Activated naive CD4-positive, alpha-beta T cell treated with anti-CD3 and anti-CD28 coated beads for 36 hours (primary cell): ENCODE measurements around the gene TPK1. TPM values are rescaled to one million over a fixed set of nuclear protein-coding genes. Genes with fewer than 3 reads are reported as not detected.
"Not testable (repeated sequence)": the region's sequence is repeated elsewhere in the genome, so short reads cannot be mapped to it uniquely, and the experiment has no call there.

Experiments used
- CTCF ChIA-PET: fragments of 350-600 bp; sonication (Branson Sonifier 250); formaldehyde crosslinking; loops from one replicate; lab custom pipeline; 2021; ENCODE audit warnings: antibody characterized with exemption; lab: Charles Lee
- DNase-seq: peaks from one replicate; pipeline ENCODE4 v3.0.0-alpha.2; 2020
- H3K27ac Mint-ChIP-seq: one replicate; pipeline ENCODE4 v1.8.0; 2021; ENCODE audit warnings: mild to moderate bottlenecking, mixed read lengths
- H3K27me3 Mint-ChIP-seq: one replicate; pipeline ENCODE4 v1.8.0; 2021; ENCODE audit warnings: low read depth, mixed read lengths
- H3K36me3 Mint-ChIP-seq: one replicate; pipeline ENCODE4 v1.8.0; 2021; ENCODE audit warnings: low read depth, mixed read lengths
- H3K4me1 Mint-ChIP-seq: one replicate; pipeline ENCODE4 v1.8.0; 2021; ENCODE audit warnings: low read depth, mixed read lengths
- H3K4me3 Mint-ChIP-seq: one replicate; pipeline ENCODE4 v1.8.0; 2021; ENCODE audit warnings: mild to moderate bottlenecking, moderate library complexity, mixed read lengths
- H3K9me3 Mint-ChIP-seq: one replicate; pipeline ENCODE4 v1.8.0; 2021; ENCODE audit warnings: mixed read lengths
- intact Hi-C: fragments of 100-400 bp; cut with micrococcal nuclease; formaldehyde crosslinking; loops from one replicate; pipeline ENCODE4 v1.15.1; 2023
- total RNA-seq, 2 experiments: library from RNA; stranded (reverse); gene quantifications; one replicate each; pipeline ENCODE4 v1.2.3, GENCODE V29; 2021

Gene TPK1
- total RNA-seq, 2 experiments from 2014 or later = 26.4 to 28.6 TPM

DNA sequence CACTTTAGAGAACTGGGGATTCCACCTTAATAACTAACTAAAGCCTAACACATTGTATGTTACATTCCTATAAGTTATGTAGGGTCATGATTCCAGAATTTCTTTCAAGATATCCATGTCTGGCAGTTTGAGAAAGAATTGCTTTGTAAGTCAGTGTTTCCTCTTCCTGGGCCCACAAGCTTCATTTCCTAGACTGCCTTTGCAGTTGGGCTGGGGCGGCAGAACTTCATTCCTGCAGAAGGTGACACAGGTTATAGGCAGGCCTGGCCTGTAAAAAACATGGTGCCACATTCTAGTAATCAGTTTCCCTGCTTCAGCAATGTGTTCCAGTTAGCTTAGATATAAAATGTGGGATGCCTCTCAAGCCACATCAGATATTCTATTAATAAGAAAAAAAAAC lies 248.2 kb downstream of the TPK1 start:
- H3K4me1 Mint-ChIP-seq = no peaks in the 10 kb centered on the region
- CTCF ChIA-PET = no interaction called here
- peaks cover 25% of the 10 kb centered on the region for H3K36me3 Mint-ChIP-seq
- no peak for DNase-seq
- H3K9me3 Mint-ChIP-seq = no peaks in the 10 kb centered on the region
- no peak overlapping the region for H3K4me3 Mint-ChIP-seq
- H3K27ac Mint-ChIP-seq = no peak overlapping the region
- H3K27me3 Mint-ChIP-seq = no peaks in the 10 kb centered on the region
- intact Hi-C loops = no loop called here

DNA sequence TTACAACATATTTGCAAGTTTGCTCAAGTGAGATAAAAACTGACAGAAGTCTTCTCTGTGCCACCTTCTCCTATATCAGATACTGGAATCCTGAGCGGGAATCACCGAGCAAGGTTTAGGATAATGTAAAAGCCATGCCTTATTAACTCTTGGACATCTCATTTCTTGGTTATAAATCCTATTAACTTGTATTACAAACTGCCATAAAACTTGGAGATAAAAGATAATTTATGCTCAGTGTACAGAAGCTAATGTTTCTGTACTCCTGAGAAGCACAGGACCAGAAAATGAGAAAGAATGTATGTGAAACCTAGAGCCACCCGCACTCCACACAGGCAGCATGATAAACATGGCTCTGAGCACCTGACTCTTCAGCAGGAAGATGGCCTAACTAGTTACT lies 251.1 kb downstream of the TPK1 start:
- DNase-seq = no peak
- no peak overlapping the region for H3K4me3 Mint-ChIP-seq
- H3K36me3 Mint-ChIP-seq = peaks cover 18% of the 10 kb centered on the region
- no peaks in the 10 kb centered on the region for H3K9me3 Mint-ChIP-seq
- H3K27ac Mint-ChIP-seq = no peak overlapping the region
- H3K4me1 Mint-ChIP-seq = no peaks in the 10 kb centered on the region
- CTCF ChIA-PET = no interaction called here
- intact Hi-C loops = no loop called here
- H3K27me3 Mint-ChIP-seq = no peaks in the 10 kb centered on the region

DNA sequence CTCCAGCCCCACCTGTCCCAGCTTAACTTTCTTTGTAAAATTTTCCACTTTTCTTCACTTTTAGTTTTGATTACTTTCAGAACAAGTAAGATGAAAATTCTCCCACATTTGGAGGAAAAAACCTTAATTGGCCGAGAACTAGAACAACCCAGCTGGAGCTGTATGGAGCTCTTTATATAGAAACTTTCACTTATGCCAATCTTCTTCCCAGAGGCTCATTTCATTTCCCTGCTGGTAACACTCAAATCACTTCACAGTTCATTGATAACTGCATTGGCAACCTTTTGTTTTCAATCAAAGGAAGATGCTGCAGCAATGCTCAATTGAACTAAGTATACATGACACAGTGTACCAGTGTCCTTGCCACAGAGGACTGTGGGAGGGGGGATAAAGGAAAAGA lies 256.2 kb downstream of the TPK1 start:
- H3K4me1 Mint-ChIP-seq = no peaks in the 10 kb centered on the region
- H3K4me3 Mint-ChIP-seq = no peak overlapping the region
- H3K9me3 Mint-ChIP-seq = peaks cover 1% of the 10 kb centered on the region
- intact Hi-C loops = no loop called here
- DNase-seq = no peak
- no peak overlapping the region for H3K27ac Mint-ChIP-seq
- CTCF ChIA-PET = no interaction called here
- H3K36me3 Mint-ChIP-seq = peaks cover 16% of the 10 kb centered on the region
- no peaks in the 10 kb centered on the region for H3K27me3 Mint-ChIP-seq

DNA sequence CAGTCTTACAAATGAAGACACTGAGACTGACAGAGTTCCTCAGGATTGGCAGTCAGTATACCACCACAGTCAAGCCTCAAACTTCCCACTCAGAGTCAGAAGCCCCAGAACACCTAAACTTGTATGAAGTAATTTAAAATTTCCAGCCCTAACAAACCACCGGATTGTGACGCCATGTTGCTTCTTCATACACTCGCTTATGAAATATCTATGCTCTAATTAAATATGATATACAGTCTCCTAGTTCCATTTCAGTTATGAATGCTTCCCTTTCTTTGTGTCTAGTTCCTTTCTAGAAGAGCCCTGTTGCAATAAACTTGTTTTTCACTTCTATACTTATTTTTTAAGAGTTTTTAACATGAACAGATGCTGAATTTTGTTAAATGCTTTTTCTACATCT lies 260.4 kb downstream of the TPK1 start:
- CTCF ChIA-PET = no interaction called here
- Mint-ChIP-seq H3K36me3 (peaks cover 12% of the 10 kb centered on the region), H3K9me3 (peaks cover 1% of the 10 kb centered on the region), H3K27me3 (no peaks in the 10 kb centered on the region), H3K27ac (no peak overlapping the region), H3K4me3 (no peak overlapping the region), H3K4me1 (no peaks in the 10 kb centered on the region)
- no peak for DNase-seq
- intact Hi-C loops = no loop called here

DNA sequence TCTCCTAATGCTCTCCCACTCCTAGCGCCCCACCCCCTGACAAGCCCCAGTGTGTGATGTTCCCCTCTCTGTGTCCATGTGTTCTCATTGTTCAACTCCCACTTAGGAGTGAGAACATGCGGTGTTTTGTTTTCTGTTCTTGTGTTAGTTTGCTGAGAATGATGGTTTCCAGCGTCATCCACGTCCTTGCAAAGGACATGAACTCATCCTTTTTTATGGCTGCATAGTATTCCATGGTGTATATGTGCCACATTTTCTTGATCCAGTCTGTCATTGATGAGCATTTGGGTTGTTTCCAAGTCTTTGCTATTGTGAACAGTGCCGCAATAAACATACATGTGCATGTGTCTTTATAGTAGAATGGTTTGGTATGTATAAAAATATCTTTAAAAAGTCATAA lies 261.1 kb downstream of the TPK1 start:
- DNase-seq = not testable (repeated sequence)

DNA sequence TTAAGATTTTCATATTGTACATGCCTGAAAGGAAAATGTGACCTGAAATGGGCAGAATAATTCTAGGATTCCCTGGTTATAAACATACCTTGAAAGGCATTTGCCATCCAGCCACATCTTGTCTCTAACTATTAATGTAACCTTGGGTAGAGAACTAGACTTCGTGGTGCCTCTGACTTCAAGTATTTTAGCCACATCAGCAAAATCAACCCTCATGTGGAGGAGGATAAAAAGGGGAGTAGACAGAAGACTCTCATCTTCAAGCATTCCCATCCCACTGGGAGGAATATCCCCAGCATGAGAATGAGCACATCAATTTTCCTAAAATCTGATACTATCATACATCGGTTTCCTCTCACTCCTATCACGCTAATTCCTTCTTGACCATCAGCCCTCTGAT lies 267.6 kb downstream of the TPK1 start:
- Mint-ChIP-seq H3K36me3 (peaks cover 18% of the 10 kb centered on the region), H3K27ac (no peak overlapping the region), H3K4me1 (no peaks in the 10 kb centered on the region), H3K9me3 (peaks cover 4% of the 10 kb centered on the region), H3K27me3 (no peaks in the 10 kb centered on the region), H3K4me3 (no peak overlapping the region)
- no peak for DNase-seq
- CTCF ChIA-PET = no interaction called here
- intact Hi-C loops = no loop called here

More for the DNA sequence above, 261.1 kb downstream of the TPK1 start:
- H3K9me3 Mint-ChIP-seq, H3K27me3 Mint-ChIP-seq, CTCF ChIA-PET, H3K27ac Mint-ChIP-seq, intact Hi-C loops, H3K4me3 Mint-ChIP-seq, H3K4me1 Mint-ChIP-seq: not testable (repeated sequence)
- peaks cover 12% of the 10 kb centered on the region for H3K36me3 Mint-ChIP-seq

DNA sequence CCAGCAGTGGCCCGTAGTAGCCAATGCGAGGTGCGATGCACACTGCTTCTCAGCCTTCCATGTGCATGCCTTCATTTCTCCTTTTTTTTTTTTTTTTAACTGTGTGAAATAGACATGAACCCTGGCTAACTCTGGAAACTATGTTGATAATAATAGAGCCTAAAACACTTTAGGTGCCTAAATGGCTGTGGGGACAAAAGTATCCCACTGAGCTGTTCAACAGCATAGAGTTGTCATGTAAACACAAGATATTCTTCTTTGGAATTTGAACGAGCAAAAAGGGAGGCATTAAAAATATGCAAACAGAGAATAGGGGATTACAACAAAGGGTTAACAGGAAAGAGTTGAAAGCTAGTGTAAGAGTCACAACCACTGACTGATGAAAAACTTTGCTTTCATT lies 270.3 kb downstream of the TPK1 start:
- H3K27me3 Mint-ChIP-seq = no peaks in the 10 kb centered on the region
- intact Hi-C loops = no loop called here
- DNase-seq = no peak
- no peaks in the 10 kb centered on the region for H3K4me1 Mint-ChIP-seq
- peaks cover 18% of the 10 kb centered on the region for H3K36me3 Mint-ChIP-seq
- peaks cover 4% of the 10 kb centered on the region for H3K9me3 Mint-ChIP-seq
- no peak overlapping the region for H3K4me3 Mint-ChIP-seq
- no peak overlapping the region for H3K27ac Mint-ChIP-seq
- CTCF ChIA-PET = no interaction called here

DNA sequence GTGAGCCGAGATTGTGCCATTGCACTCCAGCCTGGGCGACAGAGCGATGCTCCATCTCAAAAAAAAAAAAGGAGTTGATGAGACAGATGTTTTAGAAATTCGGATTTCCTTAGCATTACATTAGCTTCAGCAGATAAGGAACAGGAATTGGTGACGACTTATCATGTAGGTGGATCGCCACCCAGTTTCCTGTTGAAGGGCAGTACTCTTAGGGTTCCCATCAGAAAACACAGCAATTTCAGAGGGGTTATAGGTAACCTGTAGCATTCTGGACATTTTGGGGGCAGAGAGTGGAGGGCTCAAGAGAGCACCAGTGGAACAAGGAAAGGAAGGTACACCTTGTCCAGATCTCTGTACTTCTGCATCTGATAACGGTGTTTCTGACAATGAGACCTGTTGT lies 286.0 kb downstream of the TPK1 start:
- intact Hi-C loops = no loop called here
- Mint-ChIP-seq H3K27me3 (no peaks in the 10 kb centered on the region), H3K4me3 (no peak overlapping the region), H3K36me3 (peaks cover 13% of the 10 kb centered on the region), H3K9me3 (no peaks in the 10 kb centered on the region), H3K27ac (no peak overlapping the region), H3K4me1 (no peaks in the 10 kb centered on the region)
- CTCF ChIA-PET = interaction anchor here (1.1 kb wide), 1 partner anchor 11 kb away, joined by 3 read pairs; no protein-coding TSS in a partner anchor
- DNase-seq = no peak

DNA sequence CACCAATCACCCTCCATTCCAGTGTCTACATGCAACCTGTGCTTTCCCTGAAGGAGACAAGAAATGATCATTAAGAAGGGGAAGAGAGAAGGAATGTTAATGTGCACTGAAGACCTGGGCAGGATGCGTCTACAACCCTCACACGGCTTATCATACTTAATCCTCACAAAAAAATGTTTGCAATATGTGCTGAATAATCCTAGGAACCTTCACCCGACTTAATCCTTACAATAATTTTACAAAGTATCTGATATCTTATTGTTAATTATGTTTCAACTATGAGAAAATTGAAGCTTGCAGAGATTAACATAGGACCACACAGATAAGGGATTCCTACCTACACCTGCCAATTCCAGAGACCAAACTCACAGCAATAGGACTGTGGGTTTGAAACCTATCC lies 287.3 kb downstream of the TPK1 start:
- H3K9me3 Mint-ChIP-seq = no peaks in the 10 kb centered on the region
- DNase-seq = no peak
- H3K27ac Mint-ChIP-seq = no peak overlapping the region
- intact Hi-C loops = no loop called here
- no peaks in the 10 kb centered on the region for H3K4me1 Mint-ChIP-seq
- peaks cover 17% of the 10 kb centered on the region for H3K36me3 Mint-ChIP-seq
- CTCF ChIA-PET = interaction anchor here (1.1 kb wide), 1 partner anchor 12 kb away, joined by 3 read pairs; no protein-coding TSS in a partner anchor
- H3K27me3 Mint-ChIP-seq = no peaks in the 10 kb centered on the region
- no peak overlapping the region for H3K4me3 Mint-ChIP-seq

DNA sequence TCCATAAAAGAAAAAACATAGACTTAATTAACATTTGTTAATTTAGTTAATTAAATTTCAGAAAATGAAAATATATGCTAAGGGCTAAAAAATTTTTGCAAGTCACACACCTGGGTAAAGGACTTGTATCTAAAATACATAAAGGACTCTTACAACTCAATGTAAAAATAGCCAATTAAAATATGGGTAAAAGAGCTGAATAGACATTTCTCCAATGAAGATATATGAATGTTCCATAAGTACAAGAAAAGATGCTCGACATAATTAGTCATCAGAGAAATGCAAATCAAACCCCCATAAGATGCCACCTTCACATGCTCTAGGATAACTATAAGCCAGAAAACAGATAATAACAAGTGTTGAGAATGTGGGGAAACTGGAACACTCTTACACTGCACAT lies 288.0 kb downstream of the TPK1 start:
- Mint-ChIP-seq H3K27me3 (no peaks in the 10 kb centered on the region), H3K9me3 (no peaks in the 10 kb centered on the region), H3K4me3 (no peak overlapping the region), H3K36me3 (peaks cover 17% of the 10 kb centered on the region), H3K4me1 (no peaks in the 10 kb centered on the region), H3K27ac (no peak overlapping the region)
- DNase-seq = no peak
- intact Hi-C loops = no loop called here
- CTCF ChIA-PET = no interaction called here

DNA sequence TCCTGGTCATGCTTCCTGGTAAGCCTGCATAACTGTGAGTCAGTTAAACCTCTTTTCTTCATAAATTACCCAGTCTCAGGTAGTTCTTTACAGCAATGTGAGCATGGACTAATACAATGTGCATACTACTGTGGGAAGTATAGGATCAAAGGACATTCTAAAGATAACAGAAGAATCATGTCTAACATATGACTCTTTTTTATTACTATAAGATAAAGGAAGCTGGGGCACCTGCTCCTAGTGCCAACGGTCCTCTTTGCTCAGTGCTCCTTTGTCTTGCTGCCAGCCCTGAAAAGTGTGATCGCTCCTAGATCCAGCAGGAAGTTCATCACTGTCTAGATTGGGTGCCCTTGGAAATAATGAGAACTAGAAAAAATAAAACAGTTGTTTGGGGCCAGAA lies 289.1 kb downstream of the TPK1 start:
- CTCF ChIA-PET = no interaction called here
- Mint-ChIP-seq H3K27ac (no peak overlapping the region), H3K4me3 (no peak overlapping the region), H3K27me3 (no peaks in the 10 kb centered on the region), H3K4me1 (no peaks in the 10 kb centered on the region), H3K9me3 (no peaks in the 10 kb centered on the region), H3K36me3 (peaks cover 20% of the 10 kb centered on the region)
- DNase-seq = no peak
- intact Hi-C loops = no loop called here

DNA sequence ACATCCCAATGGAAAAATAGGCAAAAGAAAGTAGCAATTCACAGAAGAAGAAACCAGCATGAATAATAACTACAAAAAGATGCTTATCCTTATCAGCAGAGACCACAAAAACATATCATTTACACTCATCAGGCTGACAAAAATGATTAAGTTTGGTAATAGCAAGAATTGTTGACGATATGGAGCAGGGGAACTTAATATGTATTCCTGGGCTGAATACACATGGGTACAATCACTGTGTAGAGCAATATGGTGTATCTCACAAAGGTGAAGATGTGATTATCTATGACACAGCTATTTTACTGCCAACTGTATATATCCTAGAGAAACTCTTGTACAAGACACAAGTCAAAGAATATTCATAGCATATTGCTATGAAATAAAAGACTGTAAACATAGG lies 290.5 kb downstream of the TPK1 start:
- H3K9me3 Mint-ChIP-seq = no peaks in the 10 kb centered on the region
- no peak for DNase-seq
- no peak overlapping the region for H3K4me3 Mint-ChIP-seq
- H3K27ac Mint-ChIP-seq = no peak overlapping the region
- H3K4me1 Mint-ChIP-seq = no peaks in the 10 kb centered on the region
- H3K27me3 Mint-ChIP-seq = no peaks in the 10 kb centered on the region
- intact Hi-C loops = no loop called here
- H3K36me3 Mint-ChIP-seq = peaks cover 21% of the 10 kb centered on the region
- CTCF ChIA-PET = no interaction called here

DNA sequence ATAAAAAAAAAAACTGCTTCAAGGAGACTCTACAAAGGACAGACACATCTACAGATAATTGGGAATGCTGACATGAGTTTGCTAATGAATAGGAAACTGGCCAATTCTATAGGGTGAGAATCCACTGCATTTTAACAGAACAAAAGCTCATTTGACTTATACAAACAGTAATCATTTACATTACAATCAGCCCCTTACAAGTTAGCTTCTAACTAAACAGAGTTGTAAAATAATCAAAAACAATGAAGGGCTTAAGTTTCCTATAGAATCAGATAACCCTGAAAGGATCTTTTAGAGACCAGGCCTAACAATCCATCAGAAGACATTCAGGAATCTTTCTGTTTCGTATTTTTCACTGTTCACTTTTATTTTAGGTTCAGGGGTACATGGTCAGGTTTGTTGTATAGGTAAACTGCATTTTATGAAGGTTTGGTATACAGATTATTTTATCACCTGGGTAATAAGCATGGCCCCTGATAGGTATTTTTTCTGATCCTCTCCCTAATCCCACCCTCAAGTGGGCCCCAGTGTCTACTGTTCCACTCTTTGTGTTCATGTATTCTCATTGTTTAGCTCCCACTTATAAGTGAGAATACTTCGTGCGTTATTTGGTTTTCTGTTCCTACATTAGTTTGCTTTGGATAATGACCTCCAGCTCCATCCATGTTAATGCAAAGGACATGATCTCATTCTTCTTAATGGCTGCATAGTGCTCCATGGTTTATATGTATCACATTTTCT lies 301.0 kb downstream of the TPK1 start:
- DNase-seq = no peak
- no peaks in the 10 kb centered on the region for H3K4me1 Mint-ChIP-seq
- H3K36me3 Mint-ChIP-seq = peaks cover 13% of the 10 kb centered on the region
- no peaks in the 10 kb centered on the region for H3K27me3 Mint-ChIP-seq
- peaks cover 2% of the 10 kb centered on the region for H3K9me3 Mint-ChIP-seq
- CTCF ChIA-PET = no interaction called here
- H3K27ac Mint-ChIP-seq = no peak overlapping the region
- intact Hi-C loops = no loop called here
- H3K4me3 Mint-ChIP-seq = no peak overlapping the region
